Osteocyte (in vitro differentiated cells): ENCODE results near the gene BSDC1. TPM values are rescaled to one million over a fixed set of nuclear protein-coding genes. Genes with fewer than 3 reads are reported as not detected.
A peak's percentile ranks its signal among the peaks of the same experiment; 100 is the strongest.

Experiments
- DNase-seq: peaks from one replicate; pipeline ENCODE4 v3.0.0; 2021; ENCODE audit warnings: mixed read lengths; ENCODE audit not compliant: unreplicated experiment; ENCODE audit errors: extremely low spot score
- H3K27ac Mint-ChIP-seq: one replicate; pipeline ENCODE4 v1.8.0; 2021; ENCODE audit warnings: mild to moderate bottlenecking, mixed read lengths; ENCODE audit not compliant: unreplicated experiment
- H3K27me3 Mint-ChIP-seq: one replicate; pipeline ENCODE4 v1.8.0; 2021; ENCODE audit warnings: mixed read lengths; ENCODE audit not compliant: unreplicated experiment
- H3K36me3 Mint-ChIP-seq: one replicate; pipeline ENCODE4 v1.8.0; 2021; ENCODE audit warnings: mixed read lengths; ENCODE audit not compliant: unreplicated experiment
- H3K4me1 Mint-ChIP-seq: one replicate; pipeline ENCODE4 v1.8.0; 2021; ENCODE audit warnings: mixed read lengths; ENCODE audit not compliant: unreplicated experiment
- H3K4me3 Mint-ChIP-seq: one replicate; pipeline ENCODE4 v1.8.0; 2021; ENCODE audit warnings: mild to moderate bottlenecking, moderate library complexity, mixed read lengths; ENCODE audit not compliant: unreplicated experiment
- H3K9me3 Mint-ChIP-seq: one replicate; pipeline ENCODE4 v1.8.0; 2021; ENCODE audit warnings: mixed read lengths; ENCODE audit not compliant: unreplicated experiment
- total RNA-seq: library from RNA; stranded (reverse); gene quantifications from 2 replicates; pipeline ENCODE4 v1.2.1, GENCODE V29; 2021
- TF ChIP-seq, protein P1 (sequence below): fragments of 200-600 bp; sonication (generic); IDR thresholded peaks from 2 replicates; pipeline ENCODE4 v1.5.0; 2021; ENCODE audit warnings: antibody characterized with exemption, mild to moderate bottlenecking, moderate library complexity

Gene BSDC1
- total RNA-seq, 1 donor from 2014 or later = 77.4 TPM

DNA sequence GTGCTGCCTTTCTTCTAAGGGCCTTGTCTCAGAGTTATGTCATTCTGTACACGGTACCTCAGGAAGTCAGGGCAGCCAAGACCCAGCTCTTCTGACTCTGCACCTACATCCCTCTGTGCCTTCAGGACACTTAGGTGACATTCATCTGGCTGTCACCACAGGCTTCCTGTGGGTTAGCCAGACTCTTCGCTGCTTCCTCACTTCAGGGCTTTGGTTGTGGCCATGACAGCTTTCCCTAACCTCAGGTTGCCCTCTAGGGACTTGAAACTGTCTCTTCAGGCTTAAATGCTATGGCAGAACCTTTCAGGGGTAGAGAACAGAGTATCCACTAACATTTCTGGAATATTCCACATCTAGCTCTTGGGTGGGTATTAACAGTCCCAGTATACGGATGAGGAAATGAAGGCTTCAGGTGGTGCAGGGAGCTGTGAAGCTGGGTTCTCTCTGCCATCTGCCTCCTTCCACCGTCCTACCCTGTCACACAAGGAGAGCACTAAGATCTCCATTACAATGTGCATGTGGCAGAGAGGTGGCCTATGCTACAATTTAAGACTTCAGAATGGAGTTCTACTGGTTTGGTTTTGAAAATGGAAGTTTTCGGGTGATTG, 22.0 kb downstream of the BSDC1 start:
- DNase-seq = no peak
- no peaks in the 10 kb centered on the region for H3K4me1 Mint-ChIP-seq
- no peak overlapping the region for H3K4me3 Mint-ChIP-seq
- no peaks in the 10 kb centered on the region for H3K27me3 Mint-ChIP-seq
- H3K36me3 Mint-ChIP-seq = peaks cover 32% of the 10 kb centered on the region
- TF ChIP-seq, protein P1, sequence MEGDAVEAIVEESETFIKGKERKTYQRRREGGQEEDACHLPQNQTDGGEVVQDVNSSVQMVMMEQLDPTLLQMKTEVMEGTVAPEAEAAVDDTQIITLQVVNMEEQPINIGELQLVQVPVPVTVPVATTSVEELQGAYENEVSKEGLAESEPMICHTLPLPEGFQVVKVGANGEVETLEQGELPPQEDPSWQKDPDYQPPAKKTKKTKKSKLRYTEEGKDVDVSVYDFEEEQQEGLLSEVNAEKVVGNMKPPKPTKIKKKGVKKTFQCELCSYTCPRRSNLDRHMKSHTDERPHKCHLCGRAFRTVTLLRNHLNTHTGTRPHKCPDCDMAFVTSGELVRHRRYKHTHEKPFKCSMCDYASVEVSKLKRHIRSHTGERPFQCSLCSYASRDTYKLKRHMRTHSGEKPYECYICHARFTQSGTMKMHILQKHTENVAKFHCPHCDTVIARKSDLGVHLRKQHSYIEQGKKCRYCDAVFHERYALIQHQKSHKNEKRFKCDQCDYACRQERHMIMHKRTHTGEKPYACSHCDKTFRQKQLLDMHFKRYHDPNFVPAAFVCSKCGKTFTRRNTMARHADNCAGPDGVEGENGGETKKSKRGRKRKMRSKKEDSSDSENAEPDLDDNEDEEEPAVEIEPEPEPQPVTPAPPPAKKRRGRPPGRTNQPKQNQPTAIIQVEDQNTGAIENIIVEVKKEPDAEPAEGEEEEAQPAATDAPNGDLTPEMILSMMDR = no peak
- H3K9me3 Mint-ChIP-seq = no peaks in the 10 kb centered on the region
- H3K27ac Mint-ChIP-seq = no peak overlapping the region

DNA sequence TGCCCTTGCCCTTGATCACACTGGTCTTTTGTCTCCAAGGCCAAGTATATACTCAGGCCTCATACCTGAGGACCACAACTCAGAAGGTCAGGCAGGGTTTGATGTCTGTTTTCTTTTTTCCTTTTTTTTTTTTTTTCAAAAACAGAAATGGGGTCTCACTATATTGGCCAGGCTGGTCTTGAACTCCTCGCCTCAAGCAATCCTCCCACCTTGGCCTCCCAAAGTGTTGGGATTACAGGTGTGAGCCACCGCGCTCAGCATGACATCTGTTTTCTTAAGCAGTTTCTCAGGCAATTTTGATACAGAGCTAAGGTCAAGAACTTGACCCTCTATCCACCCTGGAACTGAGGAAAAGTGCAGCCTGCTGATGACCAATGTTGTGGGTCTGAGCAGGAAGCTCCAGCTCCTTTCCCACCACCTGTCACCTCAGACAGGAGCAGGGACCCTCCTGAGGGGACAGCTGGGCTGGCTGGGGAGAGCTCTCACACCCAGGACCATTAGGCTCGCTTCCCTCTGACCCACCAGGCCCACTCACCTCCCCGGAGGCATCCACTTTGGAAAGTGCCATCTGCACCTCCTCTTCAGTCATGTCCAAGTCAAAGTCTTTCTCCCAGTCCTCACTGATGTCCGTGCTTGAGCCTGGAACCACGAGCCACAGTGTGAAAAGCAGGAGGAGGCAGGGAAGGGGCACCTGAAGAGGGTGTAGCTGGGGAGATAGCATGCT, 26.2 kb downstream of the BSDC1 start:
- Mint-ChIP-seq H3K4me1 (no peaks in the 10 kb centered on the region), H3K36me3 (peaks cover 17% of the 10 kb centered on the region), H3K4me3 (no peak overlapping the region), H3K27me3 (no peaks in the 10 kb centered on the region), H3K27ac (no peak overlapping the region), H3K9me3 (no peaks in the 10 kb centered on the region)
- TF ChIP-seq, protein P1 = no peak
- DNase-seq = no peak

DNA sequence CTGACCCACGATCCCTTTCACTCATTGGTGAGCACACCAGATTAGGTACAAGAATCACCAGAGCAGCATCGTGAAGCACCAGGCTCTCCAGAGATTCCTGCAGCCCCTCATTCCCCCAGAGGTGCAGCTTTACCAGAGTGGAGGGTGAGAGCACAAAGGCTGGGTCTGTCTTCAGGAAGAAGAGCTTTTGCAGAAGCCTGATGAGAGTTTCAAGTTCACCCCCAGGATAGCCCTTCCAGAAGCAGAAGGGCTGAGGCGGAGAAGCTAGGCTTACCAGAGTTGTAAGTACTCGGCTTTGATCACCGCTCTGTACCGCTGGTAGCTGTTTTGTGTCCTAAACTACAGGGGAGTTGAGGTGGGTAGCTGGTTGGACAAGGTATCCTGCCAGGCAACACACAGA, 28.8 kb downstream of the BSDC1 start:
- Mint-ChIP-seq H3K4me1 (peaks cover 9% of the 10 kb centered on the region), H3K4me3 (no peak overlapping the region), H3K27me3 (no peaks in the 10 kb centered on the region), H3K9me3 (no peaks in the 10 kb centered on the region), H3K36me3 (peaks cover 13% of the 10 kb centered on the region), H3K27ac (peak overlapping the region; percentile 47)
- TF ChIP-seq, protein P1 = no peak
- no peak for DNase-seq

DNA sequence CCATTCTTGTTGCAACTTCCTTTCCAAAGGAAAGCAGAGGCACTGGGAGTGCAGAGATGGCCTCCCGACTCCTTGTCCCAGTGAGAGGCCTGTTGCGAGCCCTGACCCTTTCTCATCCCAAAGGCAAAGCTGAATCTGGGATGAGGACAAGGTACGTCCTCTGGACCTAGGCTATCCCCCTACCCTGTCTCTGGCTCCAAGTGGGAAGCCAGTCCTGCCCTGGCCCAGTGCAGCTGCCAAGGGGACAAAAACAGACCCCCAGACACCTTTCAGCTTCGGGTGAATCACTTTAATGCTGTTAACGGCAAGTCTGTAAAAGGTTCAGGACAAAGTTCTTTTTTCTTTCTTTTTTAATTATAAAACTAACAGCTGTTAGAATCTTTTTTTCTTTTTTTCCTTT, 29.4 kb downstream of the BSDC1 start:
- TF ChIP-seq, protein P1 = no peak
- Mint-ChIP-seq H3K27ac (no peak overlapping the region), H3K36me3 (peaks cover 13% of the 10 kb centered on the region), H3K27me3 (no peaks in the 10 kb centered on the region), H3K4me3 (no peak overlapping the region), H3K9me3 (no peaks in the 10 kb centered on the region), H3K4me1 (peaks cover 9% of the 10 kb centered on the region)
- no peak for DNase-seq

DNA sequence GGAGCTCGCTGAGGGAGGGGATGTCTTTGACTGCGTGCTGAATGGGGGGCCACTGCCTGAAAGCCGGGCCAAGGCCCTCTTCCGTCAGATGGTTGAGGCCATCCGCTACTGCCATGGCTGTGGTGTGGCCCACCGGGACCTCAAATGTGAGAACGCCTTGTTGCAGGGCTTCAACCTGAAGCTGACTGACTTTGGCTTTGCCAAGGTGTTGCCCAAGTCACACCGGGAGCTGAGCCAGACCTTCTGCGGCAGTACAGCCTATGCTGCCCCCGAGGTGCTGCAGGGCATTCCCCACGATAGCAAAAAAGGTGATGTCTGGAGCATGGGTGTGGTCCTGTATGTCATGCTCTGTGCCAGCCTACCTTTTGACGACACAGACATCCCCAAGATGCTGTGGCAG, 30.5 kb downstream of the BSDC1 start:
- Mint-ChIP-seq H3K27ac (no peak overlapping the region), H3K27me3 (no peaks in the 10 kb centered on the region), H3K4me3 (no peak overlapping the region), H3K9me3 (no peaks in the 10 kb centered on the region), H3K36me3 (peaks cover 17% of the 10 kb centered on the region), H3K4me1 (peaks cover 9% of the 10 kb centered on the region)
- DNase-seq = no peak
- TF ChIP-seq, protein P1 = no peak
